ENCODE data around the gene SPIB.

DNA sequence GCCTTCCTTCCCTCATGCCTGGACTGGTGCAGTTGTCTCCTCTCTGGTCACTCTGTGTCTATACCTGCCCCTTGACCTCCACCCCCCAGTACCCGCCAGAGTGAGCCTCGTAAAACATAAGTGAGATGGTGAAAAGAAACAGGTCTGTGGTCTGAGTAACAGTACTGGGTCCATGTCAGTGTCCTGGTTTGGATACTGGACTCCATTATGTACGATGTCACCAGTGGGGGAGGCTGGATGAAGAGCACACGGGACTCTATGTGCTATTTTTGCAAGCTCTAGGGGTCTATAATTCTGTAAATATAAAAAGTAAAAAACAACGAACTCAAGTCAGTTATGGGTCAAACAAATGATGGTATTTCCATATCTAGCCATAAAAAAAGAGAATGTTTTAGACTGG, 28.3 kb downstream of the SPIB start:
- no peak for TF ChIP-seq GATA3 (IDR thresholded peaks at IDR 0.05; ENCODE audit: low read depth, low read length)
- no peak for TF ChIP-seq GATA2 (IDR thresholded peaks at IDR 0.05; ENCODE audit: low read depth, low read length)
